ENCODE results near the gene CTDSP1.

The CTDSP1 gene

DNA sequence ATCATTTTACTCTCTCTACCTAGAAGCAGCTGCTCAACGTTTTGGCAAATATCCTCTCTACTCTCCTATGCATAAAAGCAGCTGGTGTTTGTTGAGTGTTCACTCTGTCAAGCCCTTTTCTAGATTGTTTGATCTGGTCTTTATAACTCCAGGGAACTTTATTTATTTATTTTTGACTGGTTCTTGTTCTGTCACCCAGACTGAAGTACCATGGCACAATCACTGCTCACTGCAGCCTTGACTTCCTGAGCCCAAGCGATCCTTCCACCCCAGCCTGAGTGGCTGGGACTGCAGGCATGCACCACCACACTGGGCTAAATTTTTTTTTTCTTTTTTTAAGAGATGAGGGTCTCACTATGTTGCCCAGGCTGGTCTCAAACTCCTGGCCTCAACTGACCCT lies 30.3 kb upstream of the CTDSP1 start:
- TF ChIP-seq, protein P1, sequence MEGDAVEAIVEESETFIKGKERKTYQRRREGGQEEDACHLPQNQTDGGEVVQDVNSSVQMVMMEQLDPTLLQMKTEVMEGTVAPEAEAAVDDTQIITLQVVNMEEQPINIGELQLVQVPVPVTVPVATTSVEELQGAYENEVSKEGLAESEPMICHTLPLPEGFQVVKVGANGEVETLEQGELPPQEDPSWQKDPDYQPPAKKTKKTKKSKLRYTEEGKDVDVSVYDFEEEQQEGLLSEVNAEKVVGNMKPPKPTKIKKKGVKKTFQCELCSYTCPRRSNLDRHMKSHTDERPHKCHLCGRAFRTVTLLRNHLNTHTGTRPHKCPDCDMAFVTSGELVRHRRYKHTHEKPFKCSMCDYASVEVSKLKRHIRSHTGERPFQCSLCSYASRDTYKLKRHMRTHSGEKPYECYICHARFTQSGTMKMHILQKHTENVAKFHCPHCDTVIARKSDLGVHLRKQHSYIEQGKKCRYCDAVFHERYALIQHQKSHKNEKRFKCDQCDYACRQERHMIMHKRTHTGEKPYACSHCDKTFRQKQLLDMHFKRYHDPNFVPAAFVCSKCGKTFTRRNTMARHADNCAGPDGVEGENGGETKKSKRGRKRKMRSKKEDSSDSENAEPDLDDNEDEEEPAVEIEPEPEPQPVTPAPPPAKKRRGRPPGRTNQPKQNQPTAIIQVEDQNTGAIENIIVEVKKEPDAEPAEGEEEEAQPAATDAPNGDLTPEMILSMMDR (conservative IDR thresholded peaks at IDR 0.05; ENCODE audit: low read depth, low read length), result no peak
- no peak for DNase-seq (ENCODE audit: low read depth)

DNA sequence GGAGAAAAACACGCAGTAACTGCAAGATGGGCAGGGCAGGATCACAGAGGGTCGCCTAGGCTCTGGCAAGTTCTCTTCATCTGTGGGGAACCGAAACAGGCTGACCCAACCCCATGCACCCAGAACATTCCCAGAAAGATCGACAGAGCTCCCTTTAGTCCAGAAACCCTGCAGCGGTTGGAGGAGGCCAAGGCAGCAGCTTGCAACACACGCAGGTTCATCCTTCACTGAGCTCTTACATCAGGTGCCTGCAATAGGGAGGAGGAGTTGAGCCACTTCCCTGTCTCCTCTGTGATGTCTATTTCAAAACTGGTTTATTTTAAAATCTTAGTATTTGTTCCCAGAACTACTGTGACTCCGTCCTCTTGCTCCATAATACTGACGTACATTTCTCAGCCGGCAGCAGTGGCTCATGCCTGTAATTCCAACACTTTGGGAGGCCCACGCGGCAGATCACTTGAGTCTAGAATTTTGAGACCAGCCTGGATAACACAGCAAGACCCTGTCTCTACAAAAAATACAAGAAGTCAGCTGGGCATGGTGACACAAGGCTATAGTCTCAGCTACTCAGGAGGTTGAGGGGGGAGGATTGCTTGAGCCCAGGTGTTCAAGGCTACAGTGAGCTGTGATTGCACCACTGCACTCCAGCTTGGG lies 29.1 kb upstream of the CTDSP1 start:
- TF ChIP-seq, protein P1 (conservative IDR thresholded peaks at IDR 0.05; ENCODE audit: low read depth, low read length), result no peak
- no peak for DNase-seq (ENCODE audit: low read depth)
- no peak overlapping the region for H3K4me3 ChIP-seq (ENCODE audit: low read length)

More for the DNA sequence above, 30.3 kb upstream of the CTDSP1 start:
- no peak overlapping the region for H3K4me3 ChIP-seq (ENCODE audit: low read length)

- TF ChIP-seq, protein P1 (conservative IDR thresholded peaks at IDR 0.05; ENCODE audit: low read depth, low read length), result no peak
- DNase-seq (ENCODE audit: low read depth), result no peak
These were observed 27.7 kb upstream of the CTDSP1 start for GRCh38 chr2:218371983-218372350.

GRCh38 chr2:218374795-218375194 lies 24.9 kb upstream of the CTDSP1 start:
- TF ChIP-seq, protein P1 (conservative IDR thresholded peaks at IDR 0.05; ENCODE audit: low read depth, low read length), result no peak
- no peak for DNase-seq (ENCODE audit: low read depth)
- no peak overlapping the region for H3K4me3 ChIP-seq (ENCODE audit: low read length)

More at GRCh38 chr2:218371983-218372350, 27.7 kb upstream of the CTDSP1 start:
- H3K4me3 ChIP-seq (ENCODE audit: low read length), result no peak overlapping the region

GRCh38 chr2:218375212-218375611 lies 24.5 kb upstream of the CTDSP1 start:
- TF ChIP-seq, protein P1 (conservative IDR thresholded peaks at IDR 0.05; ENCODE audit: low read depth, low read length), result no peak
- no peak overlapping the region for H3K4me3 ChIP-seq (ENCODE audit: low read length)
- DNase-seq (ENCODE audit: low read depth), result peak; percentile 76

- H3K4me3 ChIP-seq (ENCODE audit: low read length), result no peak overlapping the region
- TF ChIP-seq, protein P1 (conservative IDR thresholded peaks at IDR 0.05; ENCODE audit: low read depth, low read length), result no peak
- no peak for DNase-seq (ENCODE audit: low read depth)
These were observed 21.6 kb upstream of the CTDSP1 start for GRCh38 chr2:218378053-218378452.

GRCh38 chr2:218381916-218382366 lies 17.7 kb upstream of the CTDSP1 start, which contains the start of gene SLC11A1:
Gene SLC11A1 (plus strand): TSS chr2:218382273. CDS start chr2:218382369, 96 bp downstream.
- H3K4me3 ChIP-seq (ENCODE audit: low read length), result no peak within 1 kb of the TSS
- no peak for DNase-seq (ENCODE audit: low read depth)
- TF ChIP-seq, protein P1 (conservative IDR thresholded peaks at IDR 0.05; ENCODE audit: low read depth, low read length), result no peak

Data from retinal pigment epithelial cell (primary cell).